Measurements from ENCODE around the gene PPP1R36. TPM values are rescaled to one million over a fixed set of nuclear protein-coding genes. Genes with fewer than 3 reads are reported as not detected.
"Not testable (repeated sequence)": the region's sequence is repeated elsewhere in the genome, so short reads cannot be mapped to it uniquely, and the experiment has no call there.

Gene PPP1R36
- polyA plus RNA-seq, 2 donors, result 0.26 to 0.71 TPM

DNA sequence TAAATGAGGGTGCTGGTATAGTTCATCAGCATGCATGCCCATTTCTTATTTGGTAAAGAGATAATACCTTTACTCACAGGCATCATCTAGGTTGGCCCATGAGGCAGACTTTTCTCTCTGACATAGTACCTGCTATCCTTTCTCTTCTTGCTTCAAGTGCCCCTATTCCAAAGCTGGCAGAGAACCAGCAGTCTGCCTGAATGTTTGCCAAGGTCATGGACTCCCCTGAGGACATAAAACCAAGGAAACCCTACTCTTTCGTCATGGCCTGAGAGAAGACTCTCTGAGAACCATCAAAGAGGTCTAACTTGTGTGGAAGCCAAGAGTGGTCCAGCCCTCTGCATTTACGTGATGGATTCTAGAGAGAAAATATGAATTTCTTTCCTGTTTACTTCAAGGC is 11.9 kb downstream of the PPP1R36 start:
- no peaks in the 10 kb centered on the region for H3K27me3 ChIP-seq (ENCODE audit: control insufficient read depth in 1 of 2, insufficient read depth in 2 of 2, low read length in 2 of 2)
- no peaks in the 10 kb centered on the region for H3K9me3 ChIP-seq (ENCODE audit: control insufficient read depth in 2 of 2, insufficient read depth in 1 of 2, low read depth in 1 of 2, low read length in 1 of 2)
- no peak overlapping the region for H3K4me3 ChIP-seq (ENCODE audit: low read depth in 1 of 2, low read length in 2 of 2)
- no peaks in the 10 kb centered on the region for H3K36me3 ChIP-seq (ENCODE audit: control insufficient read depth in 2 of 2, insufficient read depth in 2 of 2, low read length in 1 of 2)
- 65 to 74% methylated on average over 2 of the region's 2 CpGs for WGBS, 2 donors
- peaks cover 0 to 5% of the 10 kb centered on the region in 2 donors for H3K4me1 ChIP-seq (ENCODE audit: control insufficient read depth in 2 of 2, insufficient read depth in 2 of 2, low read length in 1 of 2)
- H3K27ac ChIP-seq (ENCODE audit: low read depth in 2 of 2, low read length in 1 of 2), result no peak overlapping the region

DNA sequence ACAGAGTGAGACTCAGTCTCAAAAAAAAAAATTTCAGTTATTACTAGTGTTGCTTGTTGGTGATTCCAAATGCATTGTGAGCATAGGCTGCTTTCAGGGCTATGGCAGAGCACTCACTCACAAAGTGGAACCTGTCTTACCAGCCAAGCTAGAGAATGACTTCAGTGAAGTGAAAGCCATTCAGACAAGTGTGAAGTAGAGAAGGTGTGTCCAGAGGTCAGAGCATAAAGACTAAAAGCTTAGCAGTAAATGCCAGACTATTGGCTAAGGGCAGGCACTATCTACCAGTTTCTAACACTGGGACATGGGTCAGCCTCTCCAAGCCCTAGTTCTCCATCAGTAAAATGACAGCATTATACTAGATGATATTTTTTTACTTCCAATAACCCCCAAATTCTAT is 12.7 kb downstream of the PPP1R36 start:
- H3K4me1 ChIP-seq (ENCODE audit: control insufficient read depth in 2 of 2, insufficient read depth in 2 of 2, low read length in 1 of 2), result peaks cover 0 to 5% of the 10 kb centered on the region in 2 donors
- no peaks in the 10 kb centered on the region for H3K27me3 ChIP-seq (ENCODE audit: control insufficient read depth in 1 of 2, insufficient read depth in 2 of 2, low read length in 2 of 2)
- no peaks in the 10 kb centered on the region for H3K9me3 ChIP-seq (ENCODE audit: control insufficient read depth in 2 of 2, insufficient read depth in 1 of 2, low read depth in 1 of 2, low read length in 1 of 2)
- no peak overlapping the region for H3K4me3 ChIP-seq (ENCODE audit: low read depth in 1 of 2, low read length in 2 of 2)
- H3K27ac ChIP-seq (ENCODE audit: low read depth in 2 of 2, low read length in 1 of 2), result no peak overlapping the region
- H3K36me3 ChIP-seq (ENCODE audit: control insufficient read depth in 2 of 2, insufficient read depth in 2 of 2, low read length in 1 of 2), result no peaks in the 10 kb centered on the region

GRCh38 chr14:64563696-64564095 is 13.9 kb downstream of the PPP1R36 start:
- Histone ChIP-seq H3K27ac (ENCODE audit: low read depth in 2 of 2, low read length in 1 of 2) (no peak overlapping the region), H3K9me3 (ENCODE audit: control insufficient read depth in 2 of 2, insufficient read depth in 1 of 2, low read depth in 1 of 2, low read length in 1 of 2) (no peaks in the 10 kb centered on the region), H3K4me3 (ENCODE audit: low read depth in 1 of 2, low read length in 2 of 2) (no peak overlapping the region), H3K4me1 (ENCODE audit: control insufficient read depth in 2 of 2, insufficient read depth in 2 of 2, low read length in 1 of 2) (peaks cover 0 to 5% of the 10 kb centered on the region in 2 donors), H3K36me3 (ENCODE audit: control insufficient read depth in 2 of 2, insufficient read depth in 2 of 2, low read length in 1 of 2) (no peaks in the 10 kb centered on the region), H3K27me3 (ENCODE audit: control insufficient read depth in 1 of 2, insufficient read depth in 2 of 2, low read length in 2 of 2) (no peaks in the 10 kb centered on the region)
- WGBS, 2 donors, result 79 to 84% methylated on average over 6 of the region's 6 CpGs

- no peaks in the 10 kb centered on the region for H3K27me3 ChIP-seq (ENCODE audit: control insufficient read depth in 1 of 2, insufficient read depth in 2 of 2, low read length in 2 of 2)
- peaks cover 0 to 4% of the 10 kb centered on the region in 2 donors for H3K4me1 ChIP-seq (ENCODE audit: control insufficient read depth in 2 of 2, insufficient read depth in 2 of 2, low read length in 1 of 2)
- 78 to 79% methylated on average over 5 of the region's 5 CpGs for WGBS, 2 donors
- no peaks in the 10 kb centered on the region for H3K9me3 ChIP-seq (ENCODE audit: control insufficient read depth in 2 of 2, insufficient read depth in 1 of 2, low read depth in 1 of 2, low read length in 1 of 2)
- no peaks in the 10 kb centered on the region for H3K36me3 ChIP-seq (ENCODE audit: control insufficient read depth in 2 of 2, insufficient read depth in 2 of 2, low read length in 1 of 2)
- peak overlapping the region in 1 of 2 donors; percentile 11 for H3K27ac ChIP-seq (ENCODE audit: low read depth in 2 of 2, low read length in 1 of 2)
- no peak overlapping the region for H3K4me3 ChIP-seq (ENCODE audit: low read depth in 1 of 2, low read length in 2 of 2)
Measured at GRCh38 chr14:64566651-64567122, 16.9 kb downstream of the PPP1R36 start.

- H3K4me1 ChIP-seq (ENCODE audit: control insufficient read depth in 2 of 2, insufficient read depth in 2 of 2, low read length in 1 of 2), result peaks cover 0 to 3% of the 10 kb centered on the region in 2 donors
- no peaks in the 10 kb centered on the region for H3K9me3 ChIP-seq (ENCODE audit: control insufficient read depth in 2 of 2, insufficient read depth in 1 of 2, low read depth in 1 of 2, low read length in 1 of 2)
- H3K27ac ChIP-seq (ENCODE audit: low read depth in 2 of 2, low read length in 1 of 2), result peak overlapping the region; percentile 6 to 55
- no peak overlapping the region for H3K4me3 ChIP-seq (ENCODE audit: low read depth in 1 of 2, low read length in 2 of 2)
- H3K27me3 ChIP-seq (ENCODE audit: control insufficient read depth in 1 of 2, insufficient read depth in 2 of 2, low read length in 2 of 2), result no peaks in the 10 kb centered on the region
- H3K36me3 ChIP-seq (ENCODE audit: control insufficient read depth in 2 of 2, insufficient read depth in 2 of 2, low read length in 1 of 2), result no peaks in the 10 kb centered on the region
- WGBS, 2 donors, result 24 to 56% methylated on average over 3 of the region's 3 CpGs
Measured at GRCh38 chr14:64569138-64569631, 19.4 kb downstream of the PPP1R36 start.

- not testable (repeated sequence) for H3K4me1 ChIP-seq (ENCODE audit: control insufficient read depth in 2 of 2, insufficient read depth in 2 of 2, low read length in 1 of 2)
- H3K27ac ChIP-seq (ENCODE audit: low read depth in 2 of 2, low read length in 1 of 2), result peak overlapping the region; percentile 6 to 42
Measured at GRCh38 chr14:64569646-64570045, 19.9 kb downstream of the PPP1R36 start.

DNA sequence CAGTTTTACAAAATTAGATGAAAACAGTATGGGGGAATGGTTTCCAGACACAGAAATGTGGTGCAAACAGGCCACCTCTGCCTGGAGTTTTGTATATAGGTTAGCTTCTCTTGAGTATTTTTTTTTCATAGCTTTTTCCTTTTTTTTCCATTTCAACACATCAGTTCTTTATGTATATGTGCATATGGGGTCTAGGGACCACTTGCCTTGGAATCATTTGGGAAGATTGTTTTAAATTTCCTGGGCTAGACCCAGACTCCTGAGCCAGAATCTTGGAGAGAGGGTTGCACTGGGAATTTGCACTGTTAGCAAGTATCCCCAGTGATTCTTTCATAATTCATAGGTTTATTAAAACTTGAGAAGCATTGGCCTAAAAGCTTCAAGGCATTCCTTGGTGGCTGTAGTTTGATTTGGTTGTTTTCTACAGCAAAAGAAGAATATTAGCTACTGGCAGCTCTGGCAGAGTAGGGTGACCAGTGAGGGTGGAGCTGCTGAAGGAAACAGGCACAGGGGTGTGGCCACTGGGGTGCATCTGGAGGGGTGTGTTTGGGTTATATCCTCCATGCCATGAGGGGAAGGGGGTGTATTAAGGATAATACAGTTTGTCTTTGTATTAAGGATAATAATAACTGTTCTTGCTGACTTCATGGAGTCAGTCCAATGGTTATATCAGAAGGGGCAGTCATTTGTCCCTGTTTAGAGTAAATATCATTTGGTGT is 22.8 kb downstream of the PPP1R36 start:
- peak overlapping the region; percentile 47 to 65 for H3K27ac ChIP-seq (ENCODE audit: low read depth in 2 of 2, low read length in 1 of 2)
- H3K36me3 ChIP-seq (ENCODE audit: control insufficient read depth in 2 of 2, insufficient read depth in 2 of 2, low read length in 1 of 2), result no peaks in the 10 kb centered on the region
- no peaks in the 10 kb centered on the region for H3K27me3 ChIP-seq (ENCODE audit: control insufficient read depth in 1 of 2, insufficient read depth in 2 of 2, low read length in 2 of 2)
- H3K4me1 ChIP-seq (ENCODE audit: control insufficient read depth in 2 of 2, insufficient read depth in 2 of 2, low read length in 1 of 2), result peaks cover 0 to 3% of the 10 kb centered on the region in 2 donors
- no peaks in the 10 kb centered on the region for H3K9me3 ChIP-seq (ENCODE audit: control insufficient read depth in 2 of 2, insufficient read depth in 1 of 2, low read depth in 1 of 2, low read length in 1 of 2)
- no peak overlapping the region for H3K4me3 ChIP-seq (ENCODE audit: low read depth in 1 of 2, low read length in 2 of 2)

More at GRCh38 chr14:64569646-64570045, 19.9 kb downstream of the PPP1R36 start:
- WGBS, 2 donors, result 69 to 80% methylated on average over 7 of the region's 7 CpGs
- not testable (repeated sequence) for H3K36me3 ChIP-seq (ENCODE audit: control insufficient read depth in 2 of 2, insufficient read depth in 2 of 2, low read length in 1 of 2); H3K4me3 ChIP-seq (ENCODE audit: low read depth in 1 of 2, low read length in 2 of 2); H3K9me3 ChIP-seq (ENCODE audit: control insufficient read depth in 2 of 2, insufficient read depth in 1 of 2, low read depth in 1 of 2, low read length in 1 of 2); H3K27me3 ChIP-seq (ENCODE audit: control insufficient read depth in 1 of 2, insufficient read depth in 2 of 2, low read length in 2 of 2)

- no peaks in the 10 kb centered on the region for H3K9me3 ChIP-seq (ENCODE audit: control insufficient read depth in 2 of 2, insufficient read depth in 1 of 2, low read depth in 1 of 2, low read length in 1 of 2)
- no peak overlapping the region for H3K4me3 ChIP-seq (ENCODE audit: low read depth in 1 of 2, low read length in 2 of 2)
- H3K4me1 ChIP-seq (ENCODE audit: control insufficient read depth in 2 of 2, insufficient read depth in 2 of 2, low read length in 1 of 2), result peaks cover 0 to 3% of the 10 kb centered on the region in 2 donors
- 60 to 78% methylated on average over 3 of the region's 3 CpGs for WGBS, 2 donors
- no peaks in the 10 kb centered on the region for H3K36me3 ChIP-seq (ENCODE audit: control insufficient read depth in 2 of 2, insufficient read depth in 2 of 2, low read length in 1 of 2)
- no peaks in the 10 kb centered on the region for H3K27me3 ChIP-seq (ENCODE audit: control insufficient read depth in 1 of 2, insufficient read depth in 2 of 2, low read length in 2 of 2)
- peak overlapping the region; percentile 54 to 65 for H3K27ac ChIP-seq (ENCODE audit: low read depth in 2 of 2, low read length in 1 of 2)
Measured at GRCh38 chr14:64573109-64573508, 23.3 kb downstream of the PPP1R36 start.

GRCh38 chr14:64574371-64575107 is 24.8 kb downstream of the PPP1R36 start:
- Histone ChIP-seq H3K9me3 (ENCODE audit: control insufficient read depth in 2 of 2, insufficient read depth in 1 of 2, low read depth in 1 of 2, low read length in 1 of 2) (no peaks in the 10 kb centered on the region), H3K27me3 (ENCODE audit: control insufficient read depth in 1 of 2, insufficient read depth in 2 of 2, low read length in 2 of 2) (no peaks in the 10 kb centered on the region), H3K27ac (ENCODE audit: low read depth in 2 of 2, low read length in 1 of 2) (peak overlapping the region; percentile 55 to 75), H3K36me3 (ENCODE audit: control insufficient read depth in 2 of 2, insufficient read depth in 2 of 2, low read length in 1 of 2) (no peaks in the 10 kb centered on the region), H3K4me3 (ENCODE audit: low read depth in 1 of 2, low read length in 2 of 2) (no peak overlapping the region), H3K4me1 (ENCODE audit: control insufficient read depth in 2 of 2, insufficient read depth in 2 of 2, low read length in 1 of 2) (peaks cover 0 to 3% of the 10 kb centered on the region in 2 donors)
- WGBS, 2 donors, result 79 to 81% methylated on average over 6 of the region's 6 CpGs

Data from esophagus (tissue), 2 donors.